HEK293 (cell line): ENCODE results near the gene PEPD.

Experiments used
- CTCF ChIP-seq: fragments of 450-650 bp; formaldehyde crosslinking; IDR thresholded peaks from 2 replicates; pipeline ENCODE4 v1.5.1; 2016; ENCODE audit warnings: missing biosample characterization, missing genetic modification characterization
- EGR2 ChIP-seq: fragments of 450-650 bp; formaldehyde crosslinking; IDR thresholded peaks from 2 replicates; pipeline ENCODE4 v1.5.1; 2016; ENCODE audit warnings: low read depth, missing biosample characterization, missing genetic modification characterization
- FEZF1 ChIP-seq: fragments of 450-650 bp; formaldehyde crosslinking; IDR thresholded peaks from 2 replicates; pipeline ENCODE4 v1.5.1; 2016; ENCODE audit warnings: missing biosample characterization, missing genetic modification characterization
- GLIS2 ChIP-seq: fragments of 450-650 bp; formaldehyde crosslinking; IDR thresholded peaks from 2 replicates; pipeline ENCODE4 v1.5.1; 2016; ENCODE audit warnings: missing biosample characterization, missing genetic modification characterization
- KLF9 ChIP-seq: fragments of 450-650 bp; formaldehyde crosslinking; IDR thresholded peaks from 2 replicates; pipeline ENCODE4 v1.5.1; 2016; ENCODE audit warnings: missing biosample characterization, missing genetic modification characterization, low read depth
- PATZ1 ChIP-seq: fragments of 450-650 bp; formaldehyde crosslinking; IDR thresholded peaks from 2 replicates; pipeline ENCODE4 v1.5.1; 2016; ENCODE audit warnings: missing biosample characterization, missing genetic modification characterization
- PRDM6 ChIP-seq: fragments of 450-650 bp; formaldehyde crosslinking; IDR thresholded peaks from 2 replicates; pipeline ENCODE4 v1.5.1; 2017; ENCODE audit warnings: missing biosample characterization, missing genetic modification characterization
- WT1 ChIP-seq: fragments of 450-650 bp; formaldehyde crosslinking; IDR thresholded peaks from 2 replicates; pipeline ENCODE4 v1.5.1; 2016; ENCODE audit warnings: missing biosample characterization, missing genetic modification characterization
- ZBTB1 ChIP-seq: fragments of 450-650 bp; formaldehyde crosslinking; IDR thresholded peaks from 2 replicates; pipeline ENCODE4 v1.5.1; 2016; ENCODE audit warnings: missing biosample characterization, missing genetic modification characterization
- ZBTB20 ChIP-seq: fragments of 450-650 bp; formaldehyde crosslinking; IDR thresholded peaks from 2 replicates; pipeline ENCODE4 v1.5.1; 2016; ENCODE audit warnings: missing biosample characterization, missing genetic modification characterization
- ZBTB48 ChIP-seq: fragments of 450-650 bp; formaldehyde crosslinking; IDR thresholded peaks from 2 replicates; pipeline ENCODE4 v1.5.1; 2016; ENCODE audit warnings: missing biosample characterization, missing genetic modification characterization
- ZBTB8A ChIP-seq: fragments of 450-650 bp; formaldehyde crosslinking; IDR thresholded peaks from 2 replicates; pipeline ENCODE4 v1.5.1; 2016; ENCODE audit warnings: missing biosample characterization, missing genetic modification characterization
- ZFHX2 ChIP-seq: fragments of 450-650 bp; formaldehyde crosslinking; conservative IDR thresholded peaks from 2 replicates; pipeline ENCODE4 v1.5.1; 2016; ENCODE audit warnings: missing biosample characterization, missing genetic modification characterization
- ZIC2 ChIP-seq: fragments of 450-650 bp; formaldehyde crosslinking; IDR thresholded peaks from 2 replicates; pipeline ENCODE4 v1.5.1; 2016; ENCODE audit warnings: missing biosample characterization, missing genetic modification characterization
- ZNF24 ChIP-seq: fragments of 450-650 bp; formaldehyde crosslinking; IDR thresholded peaks from 2 replicates; pipeline ENCODE4 v1.5.1; 2016; ENCODE audit warnings: missing biosample characterization, missing genetic modification characterization
- ZNF274 ChIP-seq, 2 experiments: fragments of 200-500 bp in 1 of 2; fragments of 450-650 bp in 1 of 2; sonication (Bioruptor generic) in 1 of 2; formaldehyde crosslinking in 1 of 2; IDR thresholded peaks; 2 replicates each; pipeline versions ENCODE4 v1.5.1 to v1.6.1; 2014 to 2016; ENCODE audit warnings: borderline replicate concordance in 1 of 2, inconsistent platforms in 1 of 2, low read length in 1 of 2, missing biosample characterization in 1 of 2, missing genetic modification characterization in 1 of 2
- ZNF37A ChIP-seq: fragments of 450-650 bp; IDR thresholded peaks from 2 replicates; pipeline ENCODE4 v1.5.1; 2018; ENCODE audit warnings: missing biosample characterization, missing genetic modification characterization
- ZNF391 ChIP-seq: fragments of 450-650 bp; formaldehyde crosslinking; IDR thresholded peaks from 2 replicates; pipeline ENCODE4 v1.5.1; 2016; ENCODE audit warnings: low read depth, missing biosample characterization, missing genetic modification characterization, borderline replicate concordance
- ZNF394 ChIP-seq: fragments of 450-650 bp; formaldehyde crosslinking; IDR thresholded peaks from 2 replicates; pipeline ENCODE4 v1.5.1; 2016; ENCODE audit warnings: missing biosample characterization, missing genetic modification characterization, mild to moderate bottlenecking, moderate library complexity, borderline replicate concordance
- ZNF416 ChIP-seq: fragments of 450-650 bp; formaldehyde crosslinking; IDR thresholded peaks from 2 replicates; pipeline ENCODE4 v1.5.1; 2016; ENCODE audit warnings: missing biosample characterization, missing genetic modification characterization
- ZNF529 ChIP-seq: fragments of 450-650 bp; formaldehyde crosslinking; IDR thresholded peaks from 2 replicates; pipeline ENCODE4 v1.5.1; 2017; ENCODE audit warnings: missing genetic modification characterization, missing biosample characterization; ENCODE audit not compliant: insufficient replicate concordance
- ZNF549 ChIP-seq: fragments of 450-650 bp; IDR thresholded peaks from 2 replicates; pipeline ENCODE4 v1.5.1; 2018; ENCODE audit warnings: missing biosample characterization, missing genetic modification characterization, mild to moderate bottlenecking, inconsistent platforms, moderate library complexity
- ZNF626 ChIP-seq: fragments of 450-650 bp; sonication (Bioruptor Pico); formaldehyde crosslinking; IDR thresholded peaks from 2 replicates; pipeline ENCODE4 v1.5.1; 2018; ENCODE audit warnings: missing biosample characterization, missing genetic modification characterization, inconsistent platforms
- ZNF629 ChIP-seq: fragments of 450-650 bp; formaldehyde crosslinking; IDR thresholded peaks from 2 replicates; pipeline ENCODE4 v1.5.1; 2017; ENCODE audit warnings: missing biosample characterization, missing genetic modification characterization
- ZNF645 ChIP-seq: fragments of 450-650 bp; formaldehyde crosslinking; IDR thresholded peaks from 2 replicates; pipeline ENCODE4; 2016; ENCODE audit warnings: missing biosample characterization, missing genetic modification characterization
- ZNF670 ChIP-seq: fragments of 450-650 bp; formaldehyde crosslinking; IDR thresholded peaks from 2 replicates; pipeline ENCODE4 v1.5.1; 2016; ENCODE audit warnings: missing biosample characterization, missing genetic modification characterization, low read depth
- ZNF677 ChIP-seq: fragments of 450-650 bp; IDR thresholded peaks from 2 replicates; pipeline ENCODE4 v1.5.0; 2018; ENCODE audit warnings: missing biosample characterization, mild to moderate bottlenecking, missing genetic modification characterization, moderate library complexity
- ZNF692 ChIP-seq: fragments of 450-650 bp; formaldehyde crosslinking; IDR thresholded peaks from 2 replicates; pipeline ENCODE4 v1.5.1; 2016; ENCODE audit warnings: missing biosample characterization, missing genetic modification characterization
- ZNF701 ChIP-seq: fragments of 450-650 bp; formaldehyde crosslinking; IDR thresholded peaks from 2 replicates; pipeline ENCODE4 v1.5.1; 2016; ENCODE audit warnings: missing biosample characterization, missing genetic modification characterization
- ZNF777 ChIP-seq: fragments of 450-650 bp; formaldehyde crosslinking; IDR thresholded peaks from 2 replicates; pipeline ENCODE4 v1.5.1; 2017; ENCODE audit warnings: missing biosample characterization, missing genetic modification characterization, borderline replicate concordance
- ZNF792 ChIP-seq: fragments of 450-650 bp; formaldehyde crosslinking; IDR thresholded peaks from 2 replicates; pipeline ENCODE4 v1.5.1; 2016; ENCODE audit warnings: missing biosample characterization, missing genetic modification characterization

PEPD gene

GRCh38 chr19:33416307-33417215, 105.0 kb downstream of the PEPD start (continued):
- TF ChIP-seq ZNF777 (tag by site-specific recombination), result peak; percentile 45; the same call in 1 of the 2 replicates
- TF ChIP-seq ZNF692 (tag by site-specific recombination), result peak; percentile 98
- TF ChIP-seq ZNF792, result no peak
- peak; percentile 92 for TF ChIP-seq PATZ1 (tag by site-specific recombination)
- peak; percentile 71 for TF ChIP-seq ZFHX2 (tag by site-specific recombination)
- peak; percentile 98 for TF ChIP-seq ZIC2 (tag by site-specific recombination)
- peak; percentile 83; the same call in 1 of the 2 replicates for TF ChIP-seq ZNF391 (tag by site-specific recombination)
- peak; percentile 98 for TF ChIP-seq CTCF (tag by site-specific recombination)
- no peak for TF ChIP-seq ZNF670
- TF ChIP-seq ZNF274 (IDR thresholded peaks at IDR 0.05; ENCODE audit: low read length), result no peak
- no peak for TF ChIP-seq ZNF274 (tag by site-specific recombination; IDR thresholded peaks at IDR 0.05; ENCODE audit: borderline replicate concordance)
- TF ChIP-seq ZNF626 (tag by site-specific recombination), result no peak
- no peak for TF ChIP-seq PRDM6 (tag by site-specific recombination)
- TF ChIP-seq ZBTB8A, result peak; percentile 38
- no peak for TF ChIP-seq ZNF549
- TF ChIP-seq WT1 (tag by site-specific recombination), result peak; percentile 57; the same call in 1 of the 2 replicates
- TF ChIP-seq EGR2, result 0 out of 2 replicates have a peak, but pooled peaks have one; percentile 36
- TF ChIP-seq ZBTB48 (tag by site-specific recombination), result 0 out of 2 replicates have a peak, but pooled peaks have one; percentile 24
- no peak for TF ChIP-seq ZNF37A (tag by site-specific recombination)
- TF ChIP-seq KLF9 (tag by site-specific recombination), result peak; percentile 56; the same call in 1 of the 2 replicates
- no peak for TF ChIP-seq ZNF701 (tag by site-specific recombination)
- TF ChIP-seq ZNF677, result no peak
- TF ChIP-seq GLIS2 (tag by site-specific recombination), result peak; percentile 92
- peak; percentile 69 for TF ChIP-seq ZNF24
- peak; percentile 58 for TF ChIP-seq ZNF629 (tag by site-specific recombination)
- TF ChIP-seq ZNF416 (tag by site-specific recombination), result no peak
- no peak for TF ChIP-seq FEZF1 (tag by site-specific recombination)
- TF ChIP-seq ZNF529 (tag by site-specific recombination), result no peak
- TF ChIP-seq ZNF645 (tag by site-specific recombination), result no peak
- no peak for TF ChIP-seq ZBTB1 (tag by site-specific recombination)
- peak; percentile 88 for TF ChIP-seq ZBTB20
- no peak; the same call in 1 of the 2 replicates for TF ChIP-seq ZNF394 (tag by site-specific recombination)
